ENCODE measurements around the gene ELL2. TPM values are rescaled to one million over a fixed set of nuclear protein-coding genes. Genes with fewer than 3 reads are reported as not detected.
"Not testable (repeated sequence)": the region's sequence is repeated elsewhere in the genome, so short reads cannot be mapped to it uniquely, and the experiment has no call there.

Gene ELL2
- total RNA-seq, 2 donors from 2014 or later, result 83.9 to 248 TPM

DNA sequence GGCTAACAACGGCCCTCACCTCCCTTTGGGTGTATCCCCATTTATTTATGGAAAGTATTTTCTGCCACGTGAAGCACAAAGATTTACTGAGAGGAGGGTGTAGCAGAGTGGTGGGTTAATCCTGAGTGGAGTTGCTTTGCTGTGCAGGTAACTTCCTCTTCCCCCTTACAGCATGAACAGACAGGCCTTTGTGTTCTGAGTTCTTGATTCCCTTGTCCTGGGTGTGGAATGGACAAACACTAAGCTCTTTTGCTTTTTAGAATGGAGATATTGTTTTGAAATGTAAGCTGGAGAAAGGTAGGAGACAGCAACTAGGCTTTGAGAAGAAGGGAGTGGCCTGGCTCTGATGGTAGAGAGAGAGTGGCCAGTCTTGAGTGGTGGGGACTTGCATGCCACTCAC is 122.0 kb downstream of the ELL2 start:
- ATAC-seq (ENCODE audit: insufficient number of reproducible peaks, low FRiP score, low read depth), result no peak
- H3K9me3 ChIP-seq, result no peaks in the 10 kb centered on the region

GRCh38 chr5:95838556-95838955 is 123.1 kb downstream of the ELL2 start:
- DNase-seq (ENCODE audit: low spot score), result no peak
- Histone ChIP-seq H3K36me3 (no peaks in the 10 kb centered on the region), H3K4me1 (ENCODE audit: control insufficient read depth in 1 of 2, low read depth in 2 of 2) (peaks cover 17 to 45% of the 10 kb centered on the region in 2 donors), H3K9me3 (no peaks in the 10 kb centered on the region), H3K4me3 (no peak overlapping the region), H3K27me3 (replicated peaks; ENCODE audit: insufficient read depth) (no peaks in the 10 kb centered on the region), H3K27ac (no peak overlapping the region)
- no peak for TF ChIP-seq CTCF (IDR thresholded peaks at IDR 0.05)
- no peak for ATAC-seq (ENCODE audit: insufficient number of reproducible peaks, low FRiP score, low read depth)

More for the DNA sequence above, 122.0 kb downstream of the ELL2 start:
- DNase-seq (ENCODE audit: low spot score), result no peak
- no peak overlapping the region for H3K27ac ChIP-seq
- H3K4me3 ChIP-seq, result no peak overlapping the region
- no peak for TF ChIP-seq CTCF (IDR thresholded peaks at IDR 0.05)
- no peaks in the 10 kb centered on the region for H3K27me3 ChIP-seq (replicated peaks; ENCODE audit: insufficient read depth)
- no peaks in the 10 kb centered on the region for H3K36me3 ChIP-seq
- H3K4me1 ChIP-seq (ENCODE audit: control insufficient read depth in 1 of 2, low read depth in 2 of 2), result peaks cover 17 to 44% of the 10 kb centered on the region in 2 donors

GRCh38 chr5:95838001-95838520 is 123.6 kb downstream of the ELL2 start:
- no peak for TF ChIP-seq CTCF (IDR thresholded peaks at IDR 0.05)
- H3K27me3 ChIP-seq (replicated peaks; ENCODE audit: insufficient read depth), result no peaks in the 10 kb centered on the region
- H3K27ac ChIP-seq, result no peak overlapping the region
- ATAC-seq (ENCODE audit: insufficient number of reproducible peaks, low FRiP score, low read depth) (no peak), DNase-seq (ENCODE audit: low spot score) (no peak)
- peaks cover 13 to 42% of the 10 kb centered on the region in 2 donors for H3K4me1 ChIP-seq (ENCODE audit: control insufficient read depth in 1 of 2, low read depth in 2 of 2)
- no peak overlapping the region for H3K4me3 ChIP-seq
- no peaks in the 10 kb centered on the region for H3K36me3 ChIP-seq
- no peaks in the 10 kb centered on the region for H3K9me3 ChIP-seq

- no peak overlapping the region for H3K27ac ChIP-seq
- no peak overlapping the region for H3K4me3 ChIP-seq
- no peak for DNase-seq (ENCODE audit: low spot score)
- no peak for TF ChIP-seq CTCF (IDR thresholded peaks at IDR 0.05)
- H3K9me3 ChIP-seq, result no peaks in the 10 kb centered on the region
- ATAC-seq (ENCODE audit: insufficient number of reproducible peaks, low FRiP score, low read depth), result no peak
- H3K36me3 ChIP-seq, result no peaks in the 10 kb centered on the region
- H3K27me3 ChIP-seq (replicated peaks; ENCODE audit: insufficient read depth), result no peaks in the 10 kb centered on the region
- peaks cover 8 to 38% of the 10 kb centered on the region in 2 donors for H3K4me1 ChIP-seq (ENCODE audit: control insufficient read depth in 1 of 2, low read depth in 2 of 2)
Measured at GRCh38 chr5:95837492-95837891, 124.2 kb downstream of the ELL2 start.

DNA sequence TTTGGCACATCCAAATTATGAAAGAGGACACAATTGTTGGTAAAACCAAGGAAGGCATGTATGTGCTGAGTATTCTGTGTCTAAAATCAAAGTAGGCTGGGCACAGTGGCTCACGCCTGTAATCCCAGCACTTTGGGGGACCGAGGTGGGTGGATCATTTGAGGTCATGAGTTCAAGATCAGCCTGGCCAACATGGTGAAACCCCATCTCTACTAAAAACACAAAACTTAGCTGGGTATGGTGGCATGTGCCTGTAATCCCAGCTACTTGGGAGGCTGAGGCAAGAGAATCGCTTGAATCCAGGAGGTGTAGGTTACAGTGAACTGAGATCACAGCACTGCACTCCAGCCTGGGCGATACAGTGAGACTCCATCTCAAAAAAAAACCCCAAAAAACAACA is 124.7 kb downstream of the ELL2 start:
- H3K36me3 ChIP-seq; H3K4me3 ChIP-seq; DNase-seq (ENCODE audit: low spot score); ATAC-seq (ENCODE audit: insufficient number of reproducible peaks, low FRiP score, low read depth); H3K27me3 ChIP-seq (replicated peaks; ENCODE audit: insufficient read depth); H3K9me3 ChIP-seq: not testable (repeated sequence)
- H3K27ac ChIP-seq, result peak overlapping the region; percentile 59 to 91
- H3K4me1 ChIP-seq (ENCODE audit: control insufficient read depth in 1 of 2, low read depth in 2 of 2), result peaks cover 5 to 34% of the 10 kb centered on the region in 2 donors

DNA sequence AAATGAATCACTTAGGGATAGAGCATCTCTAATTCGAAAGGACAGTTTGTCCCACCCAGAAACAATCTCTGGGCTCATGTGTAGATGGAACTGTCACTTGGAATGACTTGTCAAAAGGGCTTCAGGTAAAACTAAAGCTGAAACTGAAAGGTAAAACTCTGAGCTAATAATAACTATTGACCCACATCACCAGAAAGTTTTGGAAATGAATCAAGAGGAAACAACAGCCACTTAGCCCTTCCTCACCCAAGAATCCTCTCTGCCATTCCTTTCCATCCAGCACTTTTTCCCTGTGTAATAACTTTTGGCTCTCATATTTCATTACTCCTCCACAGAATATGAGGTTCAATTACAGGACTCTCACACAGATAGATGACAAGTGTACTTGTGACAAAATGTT is 125.1 kb downstream of the ELL2 start:
- peaks cover 5 to 31% of the 10 kb centered on the region in 2 donors for H3K4me1 ChIP-seq (ENCODE audit: control insufficient read depth in 1 of 2, low read depth in 2 of 2)
- DNase-seq (ENCODE audit: low spot score) (no peak), ATAC-seq (ENCODE audit: insufficient number of reproducible peaks, low FRiP score, low read depth) (no peak)
- H3K4me3 ChIP-seq, result peak overlapping the region; percentile 79
- peak overlapping the region; percentile 59 to 91 for H3K27ac ChIP-seq
- H3K9me3 ChIP-seq, result no peaks in the 10 kb centered on the region
- no peaks in the 10 kb centered on the region for H3K27me3 ChIP-seq (replicated peaks; ENCODE audit: insufficient read depth)
- no peak for TF ChIP-seq CTCF (IDR thresholded peaks at IDR 0.05)
- no peaks in the 10 kb centered on the region for H3K36me3 ChIP-seq
